ENCODE data around the gene KAT8.

The KAT8 gene

GRCh38 chr16:31108035-31108793 lies 9.2 kb upstream of the KAT8 start, which contains the start of gene BCKDK:
BCKDK (plus strand) TSS chr16:31108386; CDS start chr16:31109224, 838 bp downstream.
- peak; percentile 50 for DNase-seq (ENCODE audit: low read depth)

- no peak for DNase-seq (ENCODE audit: low read depth)
These were observed 8.5 kb upstream of the KAT8 start for GRCh38 chr16:31108794-31109558.

GRCh38 chr16:31109622-31110021 lies 7.8 kb upstream of the KAT8 start:
- DNase-seq (ENCODE audit: low read depth): no peak

- no peak for DNase-seq (ENCODE audit: low read depth)
These were observed 7.1 kb upstream of the KAT8 start for GRCh38 chr16:31110106-31111034.

- DNase-seq (ENCODE audit: low read depth): no peak
These were observed 5.5 kb upstream of the KAT8 start for GRCh38 chr16:31111881-31112466.

- DNase-seq (ENCODE audit: low read depth): no peak
These were observed 4.8 kb upstream of the KAT8 start for GRCh38 chr16:31112711-31113110.

GRCh38 chr16:31113121-31114120 lies 4.0 kb upstream of the KAT8 start:
- DNase-seq (ENCODE audit: low read depth): no peak

- no peak for DNase-seq (ENCODE audit: low read depth)
These were observed 3.0 kb upstream of the KAT8 start for GRCh38 chr16:31114468-31114867.

GRCh38 chr16:31118223-31119155 lies 1.0 kb downstream of the KAT8 start:
- peak; percentile 69 for DNase-seq (ENCODE audit: low read depth)

- DNase-seq (ENCODE audit: low read depth): no peak
These were observed 2.7 kb downstream of the KAT8 start for GRCh38 chr16:31120129-31120528.

- no peak for DNase-seq (ENCODE audit: low read depth)
These were observed 8.4 kb downstream of the KAT8 start for GRCh38 chr16:31125844-31126243.

- no peak for DNase-seq (ENCODE audit: low read depth)
These were observed 9.7 kb downstream of the KAT8 start for GRCh38 chr16:31127182-31127581.

GRCh38 chr16:31128711-31129567 lies 11.5 kb downstream of the KAT8 start:
- no peak for DNase-seq (ENCODE audit: low read depth)

GRCh38 chr16:31129568-31130335 lies 12.3 kb downstream of the KAT8 start:
- DNase-seq (ENCODE audit: low read depth): no peak

GRCh38 chr16:31130336-31130891 lies 12.9 kb downstream of the KAT8 start:
- DNase-seq (ENCODE audit: low read depth): no peak

- DNase-seq (ENCODE audit: low read depth): no peak
These were observed 13.4 kb downstream of the KAT8 start for GRCh38 chr16:31130899-31131298.

GRCh38 chr16:31131416-31131815 lies 14.0 kb downstream of the KAT8 start:
- DNase-seq (ENCODE audit: low read depth): no peak
